ENCODE results near the gene KRTAP10-6.

Gene KRTAP10-6

GRCh38 chr21:44579833-44580144 lies 12.5 kb downstream of the KRTAP10-6 start:
- Histone ChIP-seq H4K20me1 (ENCODE audit: insufficient read depth, low read length) (no peaks in the 10 kb centered on the region), H3K4me2 (ENCODE audit: low read length) (no peak overlapping the region), H3K27me3 (ENCODE audit: low read depth, low read length) (0 out of 2 replicates have a peak, but pooled peaks cover 3% of the 10 kb centered on the region), H3K79me2 (ENCODE audit: low read length) (no peaks in the 10 kb centered on the region), H3K9ac (ENCODE audit: low read length) (no peak overlapping the region), H3K4me1 (ENCODE audit: low read length) (peaks cover 10% of the 10 kb centered on the region), H3K27ac (ENCODE audit: low read length) (no peak overlapping the region), H2AFZ (ENCODE audit: low read depth, low read length) (no peak overlapping the region), H3K36me3 (replicated peaks; ENCODE audit: low read depth, low read length) (no peaks in the 10 kb centered on the region), H3K9me3 (ENCODE audit: insufficient read depth, low read length) (no peaks in the 10 kb centered on the region), H3K4me3 (ENCODE audit: low read length) (no peak overlapping the region)
- TF ChIP-seq EZH2phosphoT487 (IDR thresholded peaks at IDR 0.05; ENCODE audit: low read depth): no peak
- TF ChIP-seq CTCF (IDR thresholded peaks at IDR 0.05; ENCODE audit: low read depth, low read length): no peak

GRCh38 chr21:44579056-44579832 lies 13.1 kb downstream of the KRTAP10-6 start:
- Histone ChIP-seq H3K9ac (ENCODE audit: low read length) (no peak overlapping the region), H3K27ac (ENCODE audit: low read length) (no peak overlapping the region), H4K20me1 (ENCODE audit: insufficient read depth, low read length) (no peaks in the 10 kb centered on the region), H3K4me1 (ENCODE audit: low read length) (peaks cover 10% of the 10 kb centered on the region), H3K9me3 (ENCODE audit: insufficient read depth, low read length) (no peaks in the 10 kb centered on the region), H3K4me3 (ENCODE audit: low read length) (no peak overlapping the region), H3K4me2 (ENCODE audit: low read length) (no peak overlapping the region), H2AFZ (ENCODE audit: low read depth, low read length) (no peak overlapping the region), H3K79me2 (ENCODE audit: low read length) (no peaks in the 10 kb centered on the region), H3K36me3 (replicated peaks; ENCODE audit: low read depth, low read length) (no peaks in the 10 kb centered on the region), H3K27me3 (ENCODE audit: low read depth, low read length) (0 out of 2 replicates have a peak, but pooled peaks cover under 1% of the 10 kb centered on the region)
- no peak for TF ChIP-seq CTCF (IDR thresholded peaks at IDR 0.05; ENCODE audit: low read depth, low read length)
- no peak for TF ChIP-seq EZH2phosphoT487 (IDR thresholded peaks at IDR 0.05; ENCODE audit: low read depth)

GRCh38 chr21:44578371-44579055 lies 13.8 kb downstream of the KRTAP10-6 start:
- TF ChIP-seq CTCF (IDR thresholded peaks at IDR 0.05; ENCODE audit: low read depth, low read length) (no peak), EZH2phosphoT487 (IDR thresholded peaks at IDR 0.05; ENCODE audit: low read depth) (no peak)
- H3K27me3 ChIP-seq (ENCODE audit: low read depth, low read length): no peaks in the 10 kb centered on the region
- no peak overlapping the region for H2AFZ ChIP-seq (ENCODE audit: low read depth, low read length)
- no peaks in the 10 kb centered on the region for H3K9me3 ChIP-seq (ENCODE audit: insufficient read depth, low read length)
- H3K9ac ChIP-seq (ENCODE audit: low read length): no peak overlapping the region
- H3K27ac ChIP-seq (ENCODE audit: low read length): no peak overlapping the region
- H3K36me3 ChIP-seq (replicated peaks; ENCODE audit: low read depth, low read length): no peaks in the 10 kb centered on the region
- no peak overlapping the region for H3K4me3 ChIP-seq (ENCODE audit: low read length)
- no peak overlapping the region for H3K4me2 ChIP-seq (ENCODE audit: low read length)
- H4K20me1 ChIP-seq (ENCODE audit: insufficient read depth, low read length): no peaks in the 10 kb centered on the region
- H3K79me2 ChIP-seq (ENCODE audit: low read length): no peaks in the 10 kb centered on the region
- peaks cover 3% of the 10 kb centered on the region for H3K4me1 ChIP-seq (ENCODE audit: low read length)

- H3K9me3 ChIP-seq (ENCODE audit: insufficient read depth, low read length): no peaks in the 10 kb centered on the region
Measured at GRCh38 chr21:44576025-44576420, 16.3 kb downstream of the KRTAP10-6 start.

More at GRCh38 chr21:44576025-44576420, 16.3 kb downstream of the KRTAP10-6 start:
- H3K36me3 ChIP-seq (replicated peaks; ENCODE audit: low read depth, low read length): no peaks in the 10 kb centered on the region
- no peak overlapping the region for H2AFZ ChIP-seq (ENCODE audit: low read depth, low read length)
- no peak overlapping the region for H3K4me2 ChIP-seq (ENCODE audit: low read length)
- H3K4me1 ChIP-seq (ENCODE audit: low read length): no peaks in the 10 kb centered on the region
- no peak overlapping the region for H3K27ac ChIP-seq (ENCODE audit: low read length)
- H4K20me1 ChIP-seq (ENCODE audit: insufficient read depth, low read length): no peaks in the 10 kb centered on the region
- H3K4me3 ChIP-seq (ENCODE audit: low read length): no peak overlapping the region
- no peaks in the 10 kb centered on the region for H3K27me3 ChIP-seq (ENCODE audit: low read depth, low read length)
- TF ChIP-seq CTCF (IDR thresholded peaks at IDR 0.05; ENCODE audit: low read depth, low read length): no peak
- H3K79me2 ChIP-seq (ENCODE audit: low read length): no peaks in the 10 kb centered on the region
- H3K9ac ChIP-seq (ENCODE audit: low read length): no peak overlapping the region

Data from OCI-LY3 (cell line).